Measurements from ENCODE around the gene CEP104. TPM values are rescaled to one million over a fixed set of nuclear protein-coding genes. Genes with fewer than 3 reads are reported as not detected.
A peak's percentile ranks its signal among the peaks of the same experiment; 100 is the strongest.

Gene CEP104
- total and polyA plus RNA-seq, 8 donors: 9.2 to 37.7 (median 23.7) TPM

GRCh38 chr1:3817138-3817740 lies 39.8 kb downstream of the CEP104 start:
- Histone ChIP-seq H3K36me3 (peaks cover 0 to 46% (median 0%) of the 10 kb centered on the region in 3 donors), H3K27ac (no peak overlapping the region), H3K27me3 (no peaks in the 10 kb centered on the region), H3K9me3 (no peaks in the 10 kb centered on the region), H3K4me3 (no peak overlapping the region), H3K4me1 (no peaks in the 10 kb centered on the region)
- DNase-seq: peak in 1 of 6 donors; percentile 46
- no peak for FAIRE-seq
- 95% methylated on average over 17 of the region's 17 CpGs for WGBS, 2 donors
- intact Hi-C loops (cut with DNase I): no loop called here
- TF ChIP-seq, protein P1, sequence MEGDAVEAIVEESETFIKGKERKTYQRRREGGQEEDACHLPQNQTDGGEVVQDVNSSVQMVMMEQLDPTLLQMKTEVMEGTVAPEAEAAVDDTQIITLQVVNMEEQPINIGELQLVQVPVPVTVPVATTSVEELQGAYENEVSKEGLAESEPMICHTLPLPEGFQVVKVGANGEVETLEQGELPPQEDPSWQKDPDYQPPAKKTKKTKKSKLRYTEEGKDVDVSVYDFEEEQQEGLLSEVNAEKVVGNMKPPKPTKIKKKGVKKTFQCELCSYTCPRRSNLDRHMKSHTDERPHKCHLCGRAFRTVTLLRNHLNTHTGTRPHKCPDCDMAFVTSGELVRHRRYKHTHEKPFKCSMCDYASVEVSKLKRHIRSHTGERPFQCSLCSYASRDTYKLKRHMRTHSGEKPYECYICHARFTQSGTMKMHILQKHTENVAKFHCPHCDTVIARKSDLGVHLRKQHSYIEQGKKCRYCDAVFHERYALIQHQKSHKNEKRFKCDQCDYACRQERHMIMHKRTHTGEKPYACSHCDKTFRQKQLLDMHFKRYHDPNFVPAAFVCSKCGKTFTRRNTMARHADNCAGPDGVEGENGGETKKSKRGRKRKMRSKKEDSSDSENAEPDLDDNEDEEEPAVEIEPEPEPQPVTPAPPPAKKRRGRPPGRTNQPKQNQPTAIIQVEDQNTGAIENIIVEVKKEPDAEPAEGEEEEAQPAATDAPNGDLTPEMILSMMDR (IDR thresholded peaks at IDR 0.05): no peak
- no peak for ATAC-seq

GRCh38 chr1:3816331-3817137 lies 40.5 kb downstream of the CEP104 start:
- intact Hi-C loops (cut with DNase I): no loop called here
- 90 to 91% methylated on average over 38 of the region's 38 CpGs for WGBS, 2 donors
- no peaks in the 10 kb centered on the region for H3K4me1 ChIP-seq
- FAIRE-seq: no peak
- no peaks in the 10 kb centered on the region for H3K9me3 ChIP-seq
- H3K4me3 ChIP-seq: no peak overlapping the region
- ATAC-seq: no peak
- TF ChIP-seq, protein P1 (IDR thresholded peaks at IDR 0.05): no peak
- DNase-seq: no peak
- H3K27ac ChIP-seq: no peak overlapping the region
- H3K27me3 ChIP-seq: no peaks in the 10 kb centered on the region
- H3K36me3 ChIP-seq: peaks cover 0 to 42% (median 0%) of the 10 kb centered on the region in 3 donors

- intact Hi-C loops (cut with DNase I): no loop called here
- FAIRE-seq (no peak), DNase-seq (no peak)
Observed at GRCh38 chr1:3814771-3815561, 42.0 kb downstream of the CEP104 start.

DNA sequence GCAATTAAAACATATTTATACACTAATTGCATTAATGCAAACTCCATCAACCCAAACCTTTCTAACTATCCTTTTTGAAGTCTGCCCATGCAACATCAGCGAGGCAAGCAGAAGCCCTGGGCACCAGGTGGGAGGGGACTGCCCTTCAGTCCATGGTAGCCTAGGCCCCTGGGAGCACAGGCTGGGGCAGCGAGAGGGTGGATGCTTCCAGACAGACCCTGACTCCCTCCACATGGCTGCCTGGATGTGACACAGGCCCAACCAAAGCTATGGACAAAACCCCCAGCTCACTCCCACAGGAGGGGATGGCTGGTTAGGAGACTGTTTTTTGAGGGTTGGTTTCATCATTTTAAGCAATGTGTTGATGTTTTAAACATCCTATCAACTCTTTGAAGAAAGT lies 42.9 kb downstream of the CEP104 start:
- TF ChIP-seq, protein P1 (IDR thresholded peaks at IDR 0.05): no peak
- FAIRE-seq: no peak
- Histone ChIP-seq H3K4me3 (no peak overlapping the region), H3K27me3 (no peaks in the 10 kb centered on the region), H3K27ac (no peak overlapping the region), H3K9me3 (no peaks in the 10 kb centered on the region), H3K4me1 (no peaks in the 10 kb centered on the region), H3K36me3 (peaks cover 0 to 27% (median 0%) of the 10 kb centered on the region in 3 donors)
- ATAC-seq: no peak
- DNase-seq: peak in 1 of 6 donors; percentile 16
- intact Hi-C loops (cut with DNase I): no loop called here
- WGBS, 2 donors: 91 to 98% methylated on average over 2 of the region's 2 CpGs

More at GRCh38 chr1:3814771-3815561, 42.0 kb downstream of the CEP104 start:
- Histone ChIP-seq H3K27me3 (no peaks in the 10 kb centered on the region), H3K27ac (no peak overlapping the region), H3K4me1 (no peaks in the 10 kb centered on the region), H3K4me3 (no peak overlapping the region), H3K36me3 (peaks cover 0 to 33% (median 0%) of the 10 kb centered on the region in 3 donors), H3K9me3 (no peaks in the 10 kb centered on the region)
- 88 to 93% methylated on average over 42 of the region's 42 CpGs for WGBS, 2 donors
- TF ChIP-seq, protein P1 (IDR thresholded peaks at IDR 0.05): no peak
- ATAC-seq: no peak

Measured in pancreas (tissue), 10 donors.